A549 (cell line): Measurements from ENCODE around the gene PDIA6.

Source experiments
- BHLHE40 ChIP-seq: IDR thresholded peaks from 2 replicates; pipeline ENCODE4 v1.6.1; 2012; ENCODE audit warnings: low read depth, low read length, inconsistent platforms
- CTCF ChIP-seq: fragments of >200 bp; sonication (Bioruptor Twin); formaldehyde crosslinking; IDR thresholded peaks from 3 replicates; pipeline ENCODE4 v1.5.1; 2016
- EP300 ChIP-seq, 2 experiments: fragments of >200 bp; sonication (Bioruptor Twin); formaldehyde crosslinking; IDR thresholded peaks; 2 replicates in 1 of 2; 3 replicates in 1 of 2; pipeline ENCODE4 v1.6.1; 2016 to 2017
- JUNB ChIP-seq: fragments of >200 bp; sonication (Bioruptor Twin); formaldehyde crosslinking; IDR thresholded peaks from 2 replicates; pipeline ENCODE4 v1.6.1; 2016
- MAFK ChIP-seq: fragments of 450-650 bp; IDR thresholded peaks from 2 replicates; pipeline ENCODE4 v1.6.1; 2014; ENCODE audit not compliant: partially characterized antibody
- MYC ChIP-seq: IDR thresholded peaks from 2 replicates; pipeline ENCODE4 v1.6.1; 2012; ENCODE audit warnings: mild to moderate bottlenecking, inconsistent platforms, low read length, improper control_type of control experiment, borderline replicate concordance
- POLR2A ChIP-seq: IDR thresholded peaks from 2 replicates; pipeline ENCODE4 v1.6.1; 2012; ENCODE audit warnings: mild to moderate bottlenecking, low read length
- POLR2AphosphoS2 ChIP-seq: conservative IDR thresholded peaks from 2 replicates; pipeline ENCODE4 v1.6.1; 2012; ENCODE audit warnings: low read length, improper control_type of control experiment, inconsistent platforms
- RNF2 ChIP-seq: fragments of 200-600 bp; sonication (generic); IDR thresholded peaks from 2 replicates; pipeline ENCODE4 v1.6.1; 2016; ENCODE audit warnings: low read depth, mild to moderate bottlenecking, antibody characterized with exemption, moderate library complexity, borderline replicate concordance
- TF ChIP-seq, protein P1 (sequence below): fragments of 200-600 bp; sonication (generic); IDR thresholded peaks from 2 replicates; pipeline ENCODE4 v1.6.1; 2016; ENCODE audit warnings: antibody characterized with exemption, mild to moderate bottlenecking, moderate library complexity

GRCh38 chr2:10765461-10765860 is 47.1 kb downstream of the PDIA6 start:
- TF ChIP-seq RNF2 (no peak), CTCF (no peak), POLR2AphosphoS2 (no peak), MAFK (no peak), POLR2A (no peak), MYC (no peak), BHLHE40 (no peak), JUNB (no peak), EP300 (IDR thresholded peaks at IDR 0.05) (no peak)
- TF ChIP-seq, protein P1, sequence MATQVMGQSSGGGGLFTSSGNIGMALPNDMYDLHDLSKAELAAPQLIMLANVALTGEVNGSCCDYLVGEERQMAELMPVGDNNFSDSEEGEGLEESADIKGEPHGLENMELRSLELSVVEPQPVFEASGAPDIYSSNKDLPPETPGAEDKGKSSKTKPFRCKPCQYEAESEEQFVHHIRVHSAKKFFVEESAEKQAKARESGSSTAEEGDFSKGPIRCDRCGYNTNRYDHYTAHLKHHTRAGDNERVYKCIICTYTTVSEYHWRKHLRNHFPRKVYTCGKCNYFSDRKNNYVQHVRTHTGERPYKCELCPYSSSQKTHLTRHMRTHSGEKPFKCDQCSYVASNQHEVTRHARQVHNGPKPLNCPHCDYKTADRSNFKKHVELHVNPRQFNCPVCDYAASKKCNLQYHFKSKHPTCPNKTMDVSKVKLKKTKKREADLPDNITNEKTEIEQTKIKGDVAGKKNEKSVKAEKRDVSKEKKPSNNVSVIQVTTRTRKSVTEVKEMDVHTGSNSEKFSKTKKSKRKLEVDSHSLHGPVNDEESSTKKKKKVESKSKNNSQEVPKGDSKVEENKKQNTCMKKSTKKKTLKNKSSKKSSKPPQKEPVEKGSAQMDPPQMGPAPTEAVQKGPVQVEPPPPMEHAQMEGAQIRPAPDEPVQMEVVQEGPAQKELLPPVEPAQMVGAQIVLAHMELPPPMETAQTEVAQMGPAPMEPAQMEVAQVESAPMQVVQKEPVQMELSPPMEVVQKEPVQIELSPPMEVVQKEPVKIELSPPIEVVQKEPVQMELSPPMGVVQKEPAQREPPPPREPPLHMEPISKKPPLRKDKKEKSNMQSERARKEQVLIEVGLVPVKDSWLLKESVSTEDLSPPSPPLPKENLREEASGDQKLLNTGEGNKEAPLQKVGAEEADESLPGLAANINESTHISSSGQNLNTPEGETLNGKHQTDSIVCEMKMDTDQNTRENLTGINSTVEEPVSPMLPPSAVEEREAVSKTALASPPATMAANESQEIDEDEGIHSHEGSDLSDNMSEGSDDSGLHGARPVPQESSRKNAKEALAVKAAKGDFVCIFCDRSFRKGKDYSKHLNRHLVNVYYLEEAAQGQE: no peak
